GM18517 (cell line): ENCODE results near the gene CIB1.
A peak's percentile ranks its signal among the peaks of the same experiment; 100 is the strongest.

Experiments used
- ATAC-seq: cut with Tn5 transposase; IDR thresholded peaks from one replicate; pipeline ENCODE4 v1.9.1; 2021; ENCODE audit warnings: mild to moderate bottlenecking, moderate library complexity; ENCODE audit not compliant: unreplicated experiment

Gene CIB1

GRCh38 chr15:90241343-90242192, 7.8 kb upstream of the CIB1 start:
- no peak for ATAC-seq

GRCh38 chr15:90240856-90241255, 7.1 kb upstream of the CIB1 start:
- no peak for ATAC-seq

GRCh38 chr15:90239371-90239770, 5.6 kb upstream of the CIB1 start:
- no peak for ATAC-seq

DNA sequence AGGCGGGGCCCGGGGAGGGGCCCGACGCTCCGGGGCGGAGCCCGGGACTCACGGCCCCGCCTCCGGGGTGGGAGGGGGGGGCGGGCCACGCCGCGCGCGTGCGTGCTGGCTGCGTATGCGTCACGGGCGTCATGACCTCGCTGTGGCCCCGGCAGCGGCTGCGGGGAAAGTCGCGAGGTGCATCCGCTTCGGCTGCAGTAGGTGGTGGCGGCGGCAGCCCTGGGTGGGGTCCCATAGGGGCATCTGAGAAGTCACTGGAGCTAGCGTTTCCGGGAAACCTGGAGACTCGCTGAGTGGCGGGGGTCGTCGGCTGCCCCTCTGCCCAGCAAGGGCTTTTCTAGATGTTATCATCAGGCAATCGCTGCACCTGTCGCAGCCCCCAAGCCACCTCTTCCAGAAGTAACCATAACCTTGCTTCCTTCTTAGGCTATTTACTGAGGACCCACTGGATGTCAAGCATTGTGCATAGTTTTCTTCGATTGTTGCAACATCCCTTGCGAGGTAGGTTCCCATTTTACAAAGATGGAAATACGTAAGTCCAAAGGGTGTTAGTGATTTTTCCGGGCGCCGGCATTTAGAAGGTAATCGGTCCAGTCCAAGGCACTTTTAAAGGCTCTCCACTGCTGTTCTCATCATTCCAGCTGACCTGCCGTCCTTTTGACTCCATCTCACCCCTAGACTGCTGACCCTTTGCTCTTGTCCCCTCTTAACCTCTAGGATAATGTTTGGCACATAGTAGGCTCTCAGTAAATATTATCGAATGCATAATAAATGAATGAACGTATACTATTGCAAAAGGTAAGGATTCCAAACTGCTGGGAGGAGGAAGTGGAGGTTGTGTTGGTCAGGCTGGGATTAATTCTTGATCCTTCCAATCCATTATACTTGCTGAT, 601 bp upstream of the CIB1 start, which contains the start of gene GDPGP1:
TSS of gene GDPGP1 (plus strand) at position 114 of the 893 bp plus-strand sequence. CDS start 6,700 bp downstream, outside the sequence.
- ATAC-seq, result peak; percentile 73

GRCh38 chr15:90232941-90233386, 777 bp downstream of the CIB1 start:
- peak; percentile 2 for ATAC-seq

DNA sequence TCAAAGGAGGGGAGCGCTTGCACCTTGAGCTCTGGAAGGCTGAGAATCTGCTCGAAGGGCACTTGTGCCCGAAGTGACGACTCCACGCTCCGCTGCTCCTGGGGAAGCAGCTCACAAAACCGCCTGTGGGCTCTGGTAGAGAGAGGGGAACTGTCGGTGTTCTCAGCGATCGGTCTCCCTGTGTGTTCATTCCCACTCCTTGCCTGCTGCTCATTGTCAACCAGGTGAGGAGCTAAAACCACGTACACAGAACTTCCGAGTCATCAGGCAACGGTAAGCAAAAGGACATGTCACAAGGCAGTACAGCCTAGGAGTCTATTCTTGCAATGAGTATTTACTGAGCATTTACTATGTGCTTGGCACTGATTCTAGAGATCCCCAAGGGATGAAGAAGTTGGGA, 1.5 kb downstream of the CIB1 start:
- no peak for ATAC-seq

DNA sequence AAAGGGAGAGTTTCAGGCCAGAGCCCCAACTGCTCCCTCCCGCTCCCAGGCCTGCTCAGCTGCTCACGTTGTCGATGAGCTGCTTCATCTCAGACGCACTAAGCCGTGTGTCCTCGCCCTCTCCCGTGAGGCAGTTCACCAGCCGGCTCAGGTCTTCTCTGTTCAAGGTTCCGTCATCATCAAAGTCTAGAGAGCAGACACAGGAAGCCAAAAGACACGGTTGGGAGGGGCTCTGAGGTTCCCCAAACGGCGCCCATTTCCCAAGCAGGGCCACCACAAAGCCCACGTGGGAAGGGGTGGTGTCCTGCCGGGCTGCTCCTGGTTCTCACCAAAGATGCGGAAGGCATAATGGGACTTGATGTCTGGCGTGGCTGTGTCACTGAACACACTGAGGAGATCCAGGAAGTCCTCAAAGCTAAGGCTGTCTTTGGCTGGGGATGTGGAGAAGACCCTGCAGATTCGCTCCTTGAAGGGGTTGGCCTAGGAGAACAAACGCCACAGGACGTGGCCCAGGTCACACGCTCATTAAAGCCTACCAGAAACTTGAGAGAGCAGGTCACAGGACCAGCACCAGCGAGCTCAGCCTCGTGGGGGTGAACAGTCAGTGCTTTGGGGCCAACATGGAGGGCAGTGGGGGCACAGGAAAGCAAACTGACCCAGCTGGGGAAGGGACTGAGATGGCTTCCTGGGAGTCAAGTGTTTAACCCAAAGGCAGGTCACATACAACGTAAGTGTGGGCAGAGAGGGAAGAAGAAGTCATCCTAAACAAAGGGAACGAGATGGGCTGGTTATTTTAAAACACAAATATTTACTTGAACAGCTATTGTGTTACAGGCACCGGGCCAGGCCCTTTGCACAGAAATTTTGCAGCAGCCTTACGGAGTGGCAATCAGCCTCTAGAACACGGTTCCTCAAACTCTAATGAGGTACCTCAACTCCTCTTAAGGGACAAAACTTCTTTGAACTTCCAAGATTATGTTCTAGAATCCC, 2.4 kb downstream of the CIB1 start:
- ATAC-seq, result no peak

- no peak for ATAC-seq
Observed at GRCh38 chr15:90230610-90231009, 3.1 kb downstream of the CIB1 start.

- no peak for ATAC-seq
Observed at GRCh38 chr15:90230071-90230494, 3.7 kb downstream of the CIB1 start.

DNA sequence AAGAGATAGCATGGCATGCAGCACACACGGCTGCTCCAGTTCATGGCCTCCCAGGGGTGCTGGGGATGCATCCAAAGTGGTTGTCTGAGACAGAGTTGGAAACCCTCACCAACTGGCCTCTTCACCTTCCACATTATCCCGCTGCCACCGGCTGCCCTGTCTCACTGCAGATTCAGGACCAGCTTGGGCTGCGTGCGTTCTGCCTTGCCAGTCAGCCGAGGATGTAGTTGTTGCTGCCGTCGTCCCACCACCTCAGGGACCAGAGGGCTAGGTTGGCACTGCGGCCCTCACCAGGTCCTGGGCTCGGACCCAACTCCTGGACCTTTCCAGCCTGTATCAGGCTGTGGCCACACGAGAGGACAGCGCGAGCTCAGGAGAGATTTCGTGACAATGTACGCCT, 4.8 kb downstream of the CIB1 start:
- ATAC-seq, result no peak

- ATAC-seq, result no peak
Observed at GRCh38 chr15:90227816-90228772, 5.6 kb downstream of the CIB1 start.

- no peak for ATAC-seq
Observed at GRCh38 chr15:90227336-90227735, 6.4 kb downstream of the CIB1 start.

- no peak for ATAC-seq
Observed at GRCh38 chr15:90225504-90226234, 8.1 kb downstream of the CIB1 start.

GRCh38 chr15:90225047-90225446, 8.7 kb downstream of the CIB1 start:
- ATAC-seq, result no peak

DNA sequence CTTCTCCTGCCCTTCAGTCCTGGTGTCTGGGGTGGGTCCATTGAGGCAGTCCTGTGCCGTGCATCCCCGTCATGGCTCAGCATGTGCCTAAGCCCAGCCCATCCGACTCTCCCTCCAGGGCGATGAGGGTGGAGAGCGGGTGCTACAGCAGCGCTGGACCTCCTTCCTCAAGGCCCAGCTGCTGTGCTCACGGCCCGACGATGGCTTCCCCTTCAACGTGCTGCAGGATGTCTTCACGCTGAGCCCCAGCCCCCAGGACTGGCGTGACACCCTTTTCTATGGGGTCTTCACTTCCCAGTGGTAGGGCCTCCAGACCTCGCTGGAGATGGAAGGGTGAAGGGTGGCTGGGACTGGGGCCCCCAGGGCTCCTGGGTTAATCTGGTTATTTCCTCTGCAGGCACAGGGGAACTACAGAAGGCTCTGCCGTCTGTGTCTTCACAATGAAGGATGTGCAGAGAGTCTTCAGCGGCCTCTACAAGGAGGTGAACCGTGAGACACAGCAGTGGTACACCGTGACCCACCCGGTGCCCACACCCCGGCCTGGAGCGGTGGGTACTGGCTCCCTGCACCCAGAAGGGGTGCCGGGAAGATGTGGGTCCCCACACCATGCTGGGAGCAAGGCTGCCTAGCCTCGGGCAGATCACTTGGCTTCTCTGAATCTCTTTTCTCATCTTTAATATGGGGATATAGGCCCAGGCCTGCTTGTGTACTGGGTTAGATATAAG, 10.1 kb downstream of the CIB1 start:
- no peak for ATAC-seq

DNA sequence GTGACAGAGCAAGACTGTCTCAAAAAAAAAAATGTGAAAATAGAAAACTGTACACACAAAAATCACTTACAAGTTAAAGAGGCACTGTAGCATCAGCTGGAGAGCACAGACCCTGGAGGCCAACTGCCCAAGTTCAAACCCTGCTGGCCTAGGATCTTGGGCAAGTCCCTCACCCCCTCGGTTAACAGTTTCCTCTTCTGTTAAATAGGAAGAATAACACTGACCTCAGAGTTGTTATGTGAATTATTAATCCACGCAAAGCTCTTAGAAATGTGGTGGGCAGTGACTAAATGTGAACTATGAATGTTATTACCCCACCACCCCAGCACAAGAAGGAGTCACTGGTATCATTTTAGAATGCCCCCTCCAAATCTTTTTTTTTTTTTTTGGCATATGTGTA, 11.2 kb downstream of the CIB1 start:
- no peak for ATAC-seq

DNA sequence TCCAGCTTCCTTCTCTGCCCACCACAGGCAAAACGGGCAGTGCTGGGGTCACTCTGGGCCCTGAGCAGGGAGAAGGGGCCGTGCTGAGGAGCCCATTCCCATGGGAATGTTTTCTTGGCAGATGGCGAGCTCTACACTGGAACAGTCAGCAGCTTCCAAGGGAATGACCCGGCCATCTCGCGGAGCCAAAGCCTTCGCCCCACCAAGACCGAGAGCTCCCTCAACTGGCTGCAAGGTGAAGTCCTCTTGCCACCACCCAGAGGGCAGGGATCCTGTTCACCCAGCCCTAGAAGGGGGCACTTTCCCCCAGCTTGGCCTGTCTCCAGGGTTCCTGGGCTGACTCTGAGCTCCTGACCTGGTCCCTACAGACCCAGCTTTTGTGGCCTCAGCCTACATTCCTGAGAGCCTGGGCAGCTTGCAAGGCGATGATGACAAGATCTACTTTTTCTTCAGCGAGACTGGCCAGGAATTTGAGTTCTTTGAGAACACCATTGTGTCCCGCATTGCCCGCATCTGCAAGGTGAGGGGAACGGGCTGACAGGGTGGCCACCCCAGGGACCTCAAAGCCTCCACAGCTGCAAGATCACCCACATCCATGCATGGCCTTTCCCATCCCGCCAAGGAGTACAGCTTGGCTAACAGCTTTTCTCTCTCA, 12.4 kb downstream of the CIB1 start:
- ATAC-seq, result no peak
